ENCODE measurements around the gene IGF1R. TPM values are rescaled to one million over a fixed set of nuclear protein-coding genes. Genes with fewer than 3 reads are reported as not detected.

Gene IGF1R
- total RNA-seq, 1 experiment from 2014 or later, result 3.8 TPM

GRCh38 chr15:98955331-98955730 lies 307.0 kb downstream of the IGF1R start:
- TF ChIP-seq CTCF (conservative IDR thresholded peaks at IDR 0.05; ENCODE audit: low read depth, low read length), result no peak
- TF ChIP-seq EZH2 (IDR thresholded peaks at IDR 0.05; ENCODE audit: low read length, unreplicated experiment), result no peak
- no peak for TF ChIP-seq EZH2phosphoT487 (IDR thresholded peaks at IDR 0.05; ENCODE audit: borderline replicate concordance, low read length)
- BruUV-seq (replicated peaks), result no TSS peak
- no peaks in the 10 kb centered on the region for H4K20me1 ChIP-seq (ENCODE audit: low read length)
- H3K36me3 ChIP-seq (ENCODE audit: low read depth, low read length), result no peaks in the 10 kb centered on the region
- no peak overlapping the region for H3K4me3 ChIP-seq (ENCODE audit: low read length)
- ChIA-PET CTCF (no interaction called here), POLR2A (ENCODE audit: unreplicated experiment) (no interaction called here)
- no peak overlapping the region for H3K4me2 ChIP-seq (ENCODE audit: low read length)
- H3K9ac ChIP-seq (ENCODE audit: low read length), result no peak overlapping the region
- intact Hi-C loops (cut with micrococcal nuclease), result no loop called here
- no peaks in the 10 kb centered on the region for H3K9me3 ChIP-seq (ENCODE audit: low read length)
- peaks cover 10% of the 10 kb centered on the region; the same call in 1 of the 2 replicates for H3K4me1 ChIP-seq (ENCODE audit: insufficient read depth, low read length)
- no peaks in the 10 kb centered on the region for H3K27me3 ChIP-seq (ENCODE audit: low read length)
- no peaks in the 10 kb centered on the region for H3K79me2 ChIP-seq (ENCODE audit: low read length)
- ATAC-seq (no peak), DNase-seq (no peak)
- no peaks in the 10 kb centered on the region for H3K9me2 ChIP-seq (replicated peaks; ENCODE audit: low read length)
- no peaks in the 10 kb centered on the region for H3F3A ChIP-seq (ENCODE audit: low read length, unreplicated experiment)
- no peak overlapping the region for H3K27ac ChIP-seq (ENCODE audit: low read length)
- no peak overlapping the region for H2AFZ ChIP-seq (ENCODE audit: low read length)

- ATAC-seq (no peak), DNase-seq (no peak)
- Histone ChIP-seq H3K9ac (ENCODE audit: low read length) (no peak overlapping the region), H4K20me1 (ENCODE audit: low read length) (no peaks in the 10 kb centered on the region), H3K4me2 (ENCODE audit: low read length) (no peak overlapping the region), H2AFZ (ENCODE audit: low read length) (no peak overlapping the region), H3K4me3 (ENCODE audit: low read length) (no peak overlapping the region), H3K79me2 (ENCODE audit: low read length) (no peaks in the 10 kb centered on the region), H3K27me3 (ENCODE audit: low read length) (no peaks in the 10 kb centered on the region), H3K4me1 (ENCODE audit: insufficient read depth, low read length) (peaks cover 10% of the 10 kb centered on the region; the same call in 1 of the 2 replicates), H3K9me3 (ENCODE audit: low read length) (no peaks in the 10 kb centered on the region), H3K36me3 (ENCODE audit: low read depth, low read length) (no peaks in the 10 kb centered on the region; the same call in 1 of the 2 replicates), H3K9me2 (replicated peaks; ENCODE audit: low read length) (no peaks in the 10 kb centered on the region), H3K27ac (ENCODE audit: low read length) (no peak overlapping the region), H3F3A (ENCODE audit: low read length, unreplicated experiment) (no peaks in the 10 kb centered on the region)
- intact Hi-C loops (cut with micrococcal nuclease), result no loop called here
- ChIA-PET POLR2A (ENCODE audit: unreplicated experiment) (no interaction called here), CTCF (no interaction called here)
- TF ChIP-seq EZH2 (IDR thresholded peaks at IDR 0.05; ENCODE audit: low read length, unreplicated experiment) (no peak), CTCF (conservative IDR thresholded peaks at IDR 0.05; ENCODE audit: low read depth, low read length) (no peak), EZH2phosphoT487 (IDR thresholded peaks at IDR 0.05; ENCODE audit: borderline replicate concordance, low read length) (no peak)
- no TSS peak for BruUV-seq (replicated peaks)
These were observed 307.8 kb downstream of the IGF1R start for GRCh38 chr15:98955961-98956723.
